Loucy (cell line): ENCODE measurements around the gene CHIC2.
A peak's percentile ranks its signal among the peaks of the same experiment; 100 is the strongest.

Source experiments
- H2AFZ ChIP-seq: fragments of 200-600 bp; sonication (generic); 2 replicates; pipeline ENCODE4 v1.6.0; 2016; ENCODE audit warnings: antibody characterized with exemption, mild to moderate bottlenecking, low read length, moderate library complexity
- H3F3A ChIP-seq: fragments of 200-600 bp; 2 replicates; pipeline ENCODE4 v1.6.0; 2016; ENCODE audit warnings: antibody characterized with exemption, low read depth, mild to moderate bottlenecking
- H3K27me3 ChIP-seq: fragments of 200-600 bp; sonication (generic); 2 replicates; pipeline ENCODE4 v1.6.1; 2014; ENCODE audit warnings: low read length, mild to moderate bottlenecking; ENCODE audit not compliant: insufficient read depth, poor library complexity, severe bottlenecking
- H3K36me3 ChIP-seq: fragments of 200-600 bp; sonication (generic); 2 replicates; pipeline ENCODE4 v1.6.1; 2016; ENCODE audit warnings: low read length; ENCODE audit not compliant: insufficient read depth
- H3K4me1 ChIP-seq: fragments of 200-600 bp; sonication (generic); 2 replicates; pipeline ENCODE4 v1.5.1; 2014; ENCODE audit warnings: low read length, mild to moderate bottlenecking; ENCODE audit not compliant: insufficient read depth, poor library complexity, severe bottlenecking
- H3K4me2 ChIP-seq: fragments of 200-600 bp; sonication (generic); 2 replicates; pipeline ENCODE4 v1.6.0; 2014; ENCODE audit warnings: antibody characterized with exemption, low read length, low read depth, mild to moderate bottlenecking; ENCODE audit not compliant: poor library complexity, severe bottlenecking
- H3K4me3 ChIP-seq: fragments of 200-600 bp; sonication (generic); 2 replicates; pipeline ENCODE4 v1.5.1; 2014; ENCODE audit warnings: low read length, mild to moderate bottlenecking, mixed read lengths; ENCODE audit not compliant: poor library complexity, severe bottlenecking
- H3K79me2 ChIP-seq: fragments of 200-600 bp; sonication (generic); 2 replicates; pipeline ENCODE4 v1.6.1; 2014; ENCODE audit warnings: low read length; ENCODE audit not compliant: insufficient read depth
- H3K9ac ChIP-seq: fragments of 200-600 bp; sonication (generic); 2 replicates; pipeline ENCODE4 v1.6.0; 2014; ENCODE audit warnings: mild to moderate bottlenecking, low read depth, low read length, moderate library complexity; ENCODE audit not compliant: poor library complexity, severe bottlenecking
- H3K9me2 ChIP-seq: fragments of 200-600 bp; sonication (generic); replicated peaks from 2 replicates; pipeline ENCODE4 v1.6.1; 2016; ENCODE audit warnings: low read depth, low read length, mixed read lengths
- H3K9me3 ChIP-seq: fragments of 200-600 bp; sonication (generic); 2 replicates; pipeline ENCODE4 v1.6.1; 2014; ENCODE audit warnings: mild to moderate bottlenecking, antibody characterized with exemption, low read length, low read depth; ENCODE audit not compliant: insufficient read depth
- H4K20me1 ChIP-seq: fragments of 200-600 bp; sonication (generic); 2 replicates; pipeline ENCODE4 v1.6.0; 2014; ENCODE audit warnings: antibody characterized with exemption, low read length, mild to moderate bottlenecking; ENCODE audit not compliant: insufficient read depth, poor library complexity, severe bottlenecking
- EZH2phosphoT487 ChIP-seq: fragments of 200-600 bp; IDR thresholded peaks from 2 replicates; pipeline ENCODE4 v1.6.1; 2018; ENCODE audit warnings: antibody characterized with exemption, mild to moderate bottlenecking, moderate library complexity, borderline replicate concordance
- TF ChIP-seq, protein P1 (sequence below): fragments of 200-600 bp; sonication (generic); conservative IDR thresholded peaks from 2 replicates; pipeline ENCODE4 v1.5.1; 2014; ENCODE audit warnings: mild to moderate bottlenecking, antibody characterized with exemption, low read length

The CHIC2 gene

DNA sequence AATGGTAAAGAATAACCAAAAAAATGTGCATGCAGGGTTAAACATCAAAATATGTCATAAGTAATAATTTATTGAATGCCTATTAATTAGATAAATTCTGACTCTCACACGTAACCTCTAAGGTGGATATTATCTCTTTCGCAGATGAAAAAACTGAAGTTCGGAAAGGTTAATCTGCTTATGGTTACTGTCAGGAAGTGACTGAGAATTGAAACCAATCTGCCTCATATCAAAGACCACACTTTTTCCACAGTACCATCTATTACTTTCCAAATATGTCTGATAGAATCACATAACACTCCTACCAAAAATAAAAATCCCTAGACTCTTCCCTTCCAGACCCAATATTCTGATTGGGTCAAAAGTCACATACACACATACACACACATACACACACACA lies 6.2 kb downstream of the CHIC2 start:
- H3K9me3 ChIP-seq: no peaks in the 10 kb centered on the region
- TF ChIP-seq EZH2phosphoT487: no peak
- TF ChIP-seq, protein P1, sequence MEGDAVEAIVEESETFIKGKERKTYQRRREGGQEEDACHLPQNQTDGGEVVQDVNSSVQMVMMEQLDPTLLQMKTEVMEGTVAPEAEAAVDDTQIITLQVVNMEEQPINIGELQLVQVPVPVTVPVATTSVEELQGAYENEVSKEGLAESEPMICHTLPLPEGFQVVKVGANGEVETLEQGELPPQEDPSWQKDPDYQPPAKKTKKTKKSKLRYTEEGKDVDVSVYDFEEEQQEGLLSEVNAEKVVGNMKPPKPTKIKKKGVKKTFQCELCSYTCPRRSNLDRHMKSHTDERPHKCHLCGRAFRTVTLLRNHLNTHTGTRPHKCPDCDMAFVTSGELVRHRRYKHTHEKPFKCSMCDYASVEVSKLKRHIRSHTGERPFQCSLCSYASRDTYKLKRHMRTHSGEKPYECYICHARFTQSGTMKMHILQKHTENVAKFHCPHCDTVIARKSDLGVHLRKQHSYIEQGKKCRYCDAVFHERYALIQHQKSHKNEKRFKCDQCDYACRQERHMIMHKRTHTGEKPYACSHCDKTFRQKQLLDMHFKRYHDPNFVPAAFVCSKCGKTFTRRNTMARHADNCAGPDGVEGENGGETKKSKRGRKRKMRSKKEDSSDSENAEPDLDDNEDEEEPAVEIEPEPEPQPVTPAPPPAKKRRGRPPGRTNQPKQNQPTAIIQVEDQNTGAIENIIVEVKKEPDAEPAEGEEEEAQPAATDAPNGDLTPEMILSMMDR: no peak
- peak overlapping the region; percentile 86 for H3K4me2 ChIP-seq
- peaks cover 99% of the 10 kb centered on the region for H3K79me2 ChIP-seq
- no peak overlapping the region for H2AFZ ChIP-seq
- peaks cover 68% of the 10 kb centered on the region for H3K4me1 ChIP-seq
- peaks cover 85% of the 10 kb centered on the region for H4K20me1 ChIP-seq
- peak overlapping the region; percentile 30 for H3K9ac ChIP-seq
- peak overlapping the region; percentile 96 for H3K4me3 ChIP-seq
- no peaks in the 10 kb centered on the region for H3K36me3 ChIP-seq
- H3K27me3 ChIP-seq: no peaks in the 10 kb centered on the region
- no peaks in the 10 kb centered on the region for H3K9me2 ChIP-seq
- no peaks in the 10 kb centered on the region for H3F3A ChIP-seq

DNA sequence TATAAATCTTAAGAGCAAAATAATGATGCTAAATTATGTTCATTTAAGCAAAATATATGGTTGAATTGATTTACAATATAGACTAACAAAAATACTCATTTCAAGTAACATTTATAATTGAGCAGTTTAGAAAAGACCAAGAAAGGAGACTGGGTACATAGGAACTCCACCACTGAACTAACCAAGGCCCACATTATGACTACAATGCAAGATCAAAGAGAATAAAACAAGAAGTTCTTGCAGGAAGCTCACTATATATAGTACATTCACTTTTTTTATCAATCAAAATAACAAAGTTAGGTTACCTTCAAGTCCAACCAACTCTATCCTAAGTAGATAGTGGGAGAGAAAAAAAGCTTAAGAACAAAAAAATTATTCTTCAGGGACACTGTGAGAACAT lies 8.0 kb downstream of the CHIC2 start:
- H3F3A ChIP-seq: no peaks in the 10 kb centered on the region
- H3K4me3 ChIP-seq: peak overlapping the region; percentile 96
- H3K4me2 ChIP-seq: peak overlapping the region; percentile 86
- peaks cover 54% of the 10 kb centered on the region for H3K4me1 ChIP-seq
- H4K20me1 ChIP-seq: peaks cover 83% of the 10 kb centered on the region
- H3K36me3 ChIP-seq: no peaks in the 10 kb centered on the region
- H3K9me3 ChIP-seq: no peaks in the 10 kb centered on the region
- H3K9me2 ChIP-seq: no peaks in the 10 kb centered on the region
- peaks cover 99% of the 10 kb centered on the region for H3K79me2 ChIP-seq
- no peaks in the 10 kb centered on the region for H3K27me3 ChIP-seq
- peak overlapping the region; percentile 7 for H3K9ac ChIP-seq
- H2AFZ ChIP-seq: no peak overlapping the region
- no peak for TF ChIP-seq EZH2phosphoT487
- TF ChIP-seq, protein P1: no peak

DNA sequence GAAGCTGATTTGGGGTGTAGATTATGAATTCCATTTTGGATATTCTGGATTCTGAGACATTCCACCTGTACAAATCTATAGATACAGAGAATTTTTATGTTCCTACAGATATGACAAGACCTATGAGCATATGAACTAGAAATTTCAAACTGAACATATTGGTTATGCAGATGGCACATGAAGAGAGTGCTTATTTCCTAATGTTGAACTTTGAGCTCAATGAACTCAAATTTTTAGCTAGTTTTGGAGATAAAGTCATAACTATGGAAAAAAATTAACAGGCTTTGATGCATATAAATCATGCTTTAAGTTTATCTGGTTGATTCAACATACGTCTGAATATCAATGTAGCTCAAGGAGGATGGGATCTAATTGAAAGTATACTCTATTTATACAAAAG lies 8.9 kb downstream of the CHIC2 start:
- H3K79me2 ChIP-seq: peaks cover 99% of the 10 kb centered on the region
- H2AFZ ChIP-seq: no peak overlapping the region
- no peaks in the 10 kb centered on the region for H3K9me2 ChIP-seq
- no peaks in the 10 kb centered on the region for H3F3A ChIP-seq
- no peaks in the 10 kb centered on the region for H3K27me3 ChIP-seq
- no peaks in the 10 kb centered on the region for H3K9me3 ChIP-seq
- no peak overlapping the region for H3K9ac ChIP-seq
- peak overlapping the region; percentile 86 for H3K4me2 ChIP-seq
- H3K4me1 ChIP-seq: peaks cover 46% of the 10 kb centered on the region
- no peaks in the 10 kb centered on the region for H3K36me3 ChIP-seq
- no peak overlapping the region for H3K4me3 ChIP-seq
- TF ChIP-seq, protein P1: no peak
- H4K20me1 ChIP-seq: peaks cover 79% of the 10 kb centered on the region
